ENCODE data around the gene SGK1. TPM values are rescaled to one million over a fixed set of nuclear protein-coding genes. Genes with fewer than 3 reads are reported as not detected.

Gene SGK1
- polyA plus RNA-seq, 1 donor from 2014 or later, result 10.3 TPM

- H3K79me2 ChIP-seq (replicated peaks; ENCODE audit: insufficient read depth, low read length), result no peaks in the 10 kb centered on the region
- H3K9me2 ChIP-seq (ENCODE audit: insufficient read depth, low read length), result no peaks in the 10 kb centered on the region
- H3K4me3 ChIP-seq (ENCODE audit: low read length), result no peak overlapping the region
- H3K27me3 ChIP-seq (ENCODE audit: insufficient read depth, low read depth, low read length), result no peaks in the 10 kb centered on the region
- H3K4me2 ChIP-seq (ENCODE audit: low read length), result no peak overlapping the region
- H3F3A ChIP-seq (ENCODE audit: insufficient read depth, low read length, poor library complexity, severe bottlenecking), result no peaks in the 10 kb centered on the region
- no peaks in the 10 kb centered on the region for H4K20me1 ChIP-seq (ENCODE audit: insufficient read depth)
- TF ChIP-seq EP300 (conservative IDR thresholded peaks at IDR 0.05; ENCODE audit: poor library complexity, severe bottlenecking), result no peak
- no peak for TF ChIP-seq RAD21 (conservative IDR thresholded peaks at IDR 0.05)
- TF ChIP-seq, protein P1, sequence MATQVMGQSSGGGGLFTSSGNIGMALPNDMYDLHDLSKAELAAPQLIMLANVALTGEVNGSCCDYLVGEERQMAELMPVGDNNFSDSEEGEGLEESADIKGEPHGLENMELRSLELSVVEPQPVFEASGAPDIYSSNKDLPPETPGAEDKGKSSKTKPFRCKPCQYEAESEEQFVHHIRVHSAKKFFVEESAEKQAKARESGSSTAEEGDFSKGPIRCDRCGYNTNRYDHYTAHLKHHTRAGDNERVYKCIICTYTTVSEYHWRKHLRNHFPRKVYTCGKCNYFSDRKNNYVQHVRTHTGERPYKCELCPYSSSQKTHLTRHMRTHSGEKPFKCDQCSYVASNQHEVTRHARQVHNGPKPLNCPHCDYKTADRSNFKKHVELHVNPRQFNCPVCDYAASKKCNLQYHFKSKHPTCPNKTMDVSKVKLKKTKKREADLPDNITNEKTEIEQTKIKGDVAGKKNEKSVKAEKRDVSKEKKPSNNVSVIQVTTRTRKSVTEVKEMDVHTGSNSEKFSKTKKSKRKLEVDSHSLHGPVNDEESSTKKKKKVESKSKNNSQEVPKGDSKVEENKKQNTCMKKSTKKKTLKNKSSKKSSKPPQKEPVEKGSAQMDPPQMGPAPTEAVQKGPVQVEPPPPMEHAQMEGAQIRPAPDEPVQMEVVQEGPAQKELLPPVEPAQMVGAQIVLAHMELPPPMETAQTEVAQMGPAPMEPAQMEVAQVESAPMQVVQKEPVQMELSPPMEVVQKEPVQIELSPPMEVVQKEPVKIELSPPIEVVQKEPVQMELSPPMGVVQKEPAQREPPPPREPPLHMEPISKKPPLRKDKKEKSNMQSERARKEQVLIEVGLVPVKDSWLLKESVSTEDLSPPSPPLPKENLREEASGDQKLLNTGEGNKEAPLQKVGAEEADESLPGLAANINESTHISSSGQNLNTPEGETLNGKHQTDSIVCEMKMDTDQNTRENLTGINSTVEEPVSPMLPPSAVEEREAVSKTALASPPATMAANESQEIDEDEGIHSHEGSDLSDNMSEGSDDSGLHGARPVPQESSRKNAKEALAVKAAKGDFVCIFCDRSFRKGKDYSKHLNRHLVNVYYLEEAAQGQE (IDR thresholded peaks at IDR 0.05; ENCODE audit: borderline replicate concordance), result no peak
- TF ChIP-seq SMC3 (conservative IDR thresholded peaks at IDR 0.05; ENCODE audit: poor library complexity), result no peak
- TF ChIP-seq TAF1 (IDR thresholded peaks at IDR 0.05; ENCODE audit: low read depth), result no peak
- TF ChIP-seq, protein P2, sequence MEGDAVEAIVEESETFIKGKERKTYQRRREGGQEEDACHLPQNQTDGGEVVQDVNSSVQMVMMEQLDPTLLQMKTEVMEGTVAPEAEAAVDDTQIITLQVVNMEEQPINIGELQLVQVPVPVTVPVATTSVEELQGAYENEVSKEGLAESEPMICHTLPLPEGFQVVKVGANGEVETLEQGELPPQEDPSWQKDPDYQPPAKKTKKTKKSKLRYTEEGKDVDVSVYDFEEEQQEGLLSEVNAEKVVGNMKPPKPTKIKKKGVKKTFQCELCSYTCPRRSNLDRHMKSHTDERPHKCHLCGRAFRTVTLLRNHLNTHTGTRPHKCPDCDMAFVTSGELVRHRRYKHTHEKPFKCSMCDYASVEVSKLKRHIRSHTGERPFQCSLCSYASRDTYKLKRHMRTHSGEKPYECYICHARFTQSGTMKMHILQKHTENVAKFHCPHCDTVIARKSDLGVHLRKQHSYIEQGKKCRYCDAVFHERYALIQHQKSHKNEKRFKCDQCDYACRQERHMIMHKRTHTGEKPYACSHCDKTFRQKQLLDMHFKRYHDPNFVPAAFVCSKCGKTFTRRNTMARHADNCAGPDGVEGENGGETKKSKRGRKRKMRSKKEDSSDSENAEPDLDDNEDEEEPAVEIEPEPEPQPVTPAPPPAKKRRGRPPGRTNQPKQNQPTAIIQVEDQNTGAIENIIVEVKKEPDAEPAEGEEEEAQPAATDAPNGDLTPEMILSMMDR (IDR thresholded peaks at IDR 0.05; ENCODE audit: poor library complexity, severe bottlenecking), result no peak
- TF ChIP-seq POLR2AphosphoS5 (IDR thresholded peaks at IDR 0.05), result no peak
- no peak for TF ChIP-seq EZH2 (IDR thresholded peaks at IDR 0.05; ENCODE audit: borderline replicate concordance, insufficient read depth, low read length, poor library complexity, severe bottlenecking)
- no peak overlapping the region for H3K27ac ChIP-seq (ENCODE audit: low read length)
- no peaks in the 10 kb centered on the region for H3K9me3 ChIP-seq (ENCODE audit: low read length)
- no peaks in the 10 kb centered on the region for H3K36me3 ChIP-seq (ENCODE audit: insufficient read depth, low read length)
- no peak overlapping the region for H3K9ac ChIP-seq (ENCODE audit: low read length)
- H2AFZ ChIP-seq (ENCODE audit: low read depth, low read length), result no peak overlapping the region
Observed at GRCh38 chr6:134169871-134170486, 147.9 kb downstream of the SGK1 start.

DNA sequence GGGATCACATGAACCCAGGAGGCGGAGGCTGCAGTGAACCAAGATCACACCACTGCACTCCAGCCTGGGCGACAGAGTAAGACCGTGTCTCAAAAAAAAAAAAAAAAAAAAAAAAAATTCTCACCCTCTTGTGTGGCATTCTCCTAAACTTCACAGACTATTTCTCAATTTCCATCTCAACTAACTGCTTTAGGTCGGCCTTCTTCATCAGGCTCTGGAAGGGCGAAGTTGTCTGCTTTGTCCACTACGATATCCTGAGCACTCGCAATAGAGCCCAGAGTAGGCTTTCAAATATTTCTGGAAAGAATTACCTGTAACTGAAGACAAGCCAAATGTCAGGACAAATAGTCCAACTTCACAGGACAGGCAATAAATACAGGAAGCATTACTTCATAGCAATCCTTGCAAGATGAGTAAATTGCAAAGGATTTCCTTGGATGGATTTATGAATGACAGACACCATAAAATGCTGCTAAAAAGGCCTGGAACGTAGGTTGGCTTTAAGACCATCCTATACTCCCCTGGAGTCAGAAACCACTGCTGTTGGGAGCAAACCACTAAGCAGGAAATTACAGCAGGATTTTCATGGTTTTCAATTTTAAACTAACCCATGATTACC lies 149.2 kb downstream of the SGK1 start:
- Histone ChIP-seq H3K9me2 (ENCODE audit: insufficient read depth, low read length) (no peaks in the 10 kb centered on the region), H3K27me3 (ENCODE audit: insufficient read depth, low read depth, low read length) (no peaks in the 10 kb centered on the region), H3K36me3 (ENCODE audit: insufficient read depth, low read length) (no peaks in the 10 kb centered on the region), H3K4me2 (ENCODE audit: low read length) (no peak overlapping the region), H3K79me2 (replicated peaks; ENCODE audit: insufficient read depth, low read length) (no peaks in the 10 kb centered on the region), H3K9ac (ENCODE audit: low read length) (no peak overlapping the region), H3F3A (ENCODE audit: insufficient read depth, low read length, poor library complexity, severe bottlenecking) (no peaks in the 10 kb centered on the region), H2AFZ (ENCODE audit: low read depth, low read length) (no peak overlapping the region), H3K4me3 (ENCODE audit: low read length) (no peak overlapping the region), H4K20me1 (ENCODE audit: insufficient read depth) (no peaks in the 10 kb centered on the region), H3K27ac (ENCODE audit: low read length) (no peak overlapping the region), H3K9me3 (ENCODE audit: low read length) (no peaks in the 10 kb centered on the region)
- TF ChIP-seq, protein P1 (IDR thresholded peaks at IDR 0.05; ENCODE audit: borderline replicate concordance), result no peak
